Spleen (tissue), 11 donors: ENCODE data around the gene RGS2. TPM values are rescaled to one million over a fixed set of nuclear protein-coding genes. Genes with fewer than 3 reads are reported as not detected.

ENCODE experiments used
- DNase-seq: peaks from one replicate; pipeline ENCODE4 v3.0.0-alpha.2; 2020
- H3K27ac ChIP-seq, 8 donors: fragments of 200-600 bp; sonication (generic) in 7 of 8; 1 replicate in 4 of 8; 2 replicates in 4 of 8; pipeline versions ENCODE4 v1.5.0 to v1.8.0; 2016 to 2021; ENCODE audit warnings: inconsistent platforms in 4 of 8, mild to moderate bottlenecking in 4 of 8, moderate library complexity in 1 of 8
- H3K27me3 ChIP-seq, 7 donors: fragments of 200-600 bp; sonication (generic) in 6 of 7; replicated peaks in 1 of 7; 1 replicate in 4 of 7; 2 replicates in 3 of 7; pipeline versions ENCODE4 v1.5.0 to v1.8.0; 2016 to 2021; ENCODE audit warnings: inconsistent platforms in 3 of 7, mild to moderate bottlenecking in 1 of 7
- H3K36me3 ChIP-seq, 6 donors: fragments of 200-600 bp; sonication (generic) in 5 of 6; 1 replicate in 4 of 6; 2 replicates in 2 of 6; pipeline versions ENCODE4 v1.5.0 to v1.8.0; 2016 to 2021; ENCODE audit warnings: inconsistent platforms in 2 of 6
- H3K4me1 ChIP-seq, 6 donors: fragments of 200-600 bp; sonication (generic) in 5 of 6; 1 replicate in 3 of 6; 2 replicates in 3 of 6; pipeline versions ENCODE4 v1.5.0 to v1.8.0; 2016 to 2021; ENCODE audit warnings: inconsistent platforms in 3 of 6
- H3K4me3 ChIP-seq, 8 donors: fragments of 200-600 bp; sonication (generic) in 7 of 8; 1 replicate in 4 of 8; 2 replicates in 4 of 8; pipeline versions ENCODE4 v1.5.0 to v1.8.0; 2016 to 2021; ENCODE audit warnings: inconsistent platforms in 4 of 8, mild to moderate bottlenecking in 4 of 8, moderate library complexity in 2 of 8
- H3K9me3 ChIP-seq, 8 donors: fragments of 200-600 bp; sonication (generic) in 7 of 8; 1 replicate in 4 of 8; 2 replicates in 4 of 8; pipeline versions ENCODE4 v1.5.0 to v1.8.0; 2016 to 2021; ENCODE audit warnings: inconsistent platforms in 4 of 8
- POLR2A ChIP-seq, 3 donors: fragments of 450-650 bp; IDR thresholded peaks; one replicate each; pipeline ENCODE4 v1.5.1; 2017; ENCODE audit warnings: antibody characterized with exemption in 3 of 3, mild to moderate bottlenecking in 1 of 3
- POLR2AphosphoS5 ChIP-seq, 3 donors: sonication (generic); formaldehyde crosslinking; IDR thresholded peaks; one replicate each; pipeline ENCODE4 v1.5.1; 2017; ENCODE audit warnings: antibody characterized with exemption in 3 of 3
- WGBS, 5 donors: extraction: QIAGEN DNeasy Blood & Tissue Kit in 3 of 5; methylation state at CpG; one replicate each; pipeline versions ENCODE4 v1.1.5 to v1.1.7; 2013 to 2018; 5-methylcytosine and 5-hydroxymethylcytosine counted together
- intact Hi-C: fragments of 100-400 bp; cut with DNase I; formaldehyde crosslinking; loops from one replicate; pipeline ENCODE4 v1.15.0; 2023; ENCODE audit warnings: low total_unique reads
- polyA plus RNA-seq, 3 donors: library from polyadenylated mRNA; stranded (reverse); fragments of 200-250 nt; gene quantifications; one replicate each; pipeline ENCODE4 v1.2.1, GENCODE V29; 2013
- total RNA-seq, 7 donors: library from RNA; depleted of rRNA in 3 of 7; stranded (reverse); fragments of >200 nt in 3 of 7; fragmentation: NEBNext Ultra II Directional in 4 of 7; extraction: Animal tissue kit (Norgen Biotek cat#: 25700) in 4 of 7; gene quantifications; one replicate each; pipeline versions ENCODE4 v1.1.0 to v1.2.1, GENCODE V29; 2016 to 2021
- TF ChIP-seq, protein P1 (sequence below), 11 experiments: fragments of 200-600 bp in 7 of 11; fragments of 450-650 bp in 4 of 11; sonication (generic) in 4 of 11; IDR thresholded peaks in 8 of 11; conservative IDR thresholded peaks in 3 of 11; 1 replicate in 7 of 11; 2 replicates in 4 of 11; pipeline versions ENCODE4 v1.4.0 to v1.8.0; 2016 to 2021; ENCODE audit warnings: antibody characterized with exemption in 11 of 11, inconsistent platforms in 4 of 11, mild to moderate bottlenecking in 1 of 11
- donor health status: healthy with polysubstance abuse.
- donor health status: DM: no; HTN: no; CAD: no; lungs with moderate emphysema.
- donor health status: DM: no; HTN: no; CAD: no.
- donor health status: Bipolar disorder and iron deficiency.
- donor health status: healthy.
- donor health status: DM: no; HTN: no; CAD: no.
- donor health status: DM: yes; HTN: yes; CAD: no.

Gene RGS2
- total and polyA plus RNA-seq, 10 donors = 56.9 to 377 (median 171) TPM

DNA sequence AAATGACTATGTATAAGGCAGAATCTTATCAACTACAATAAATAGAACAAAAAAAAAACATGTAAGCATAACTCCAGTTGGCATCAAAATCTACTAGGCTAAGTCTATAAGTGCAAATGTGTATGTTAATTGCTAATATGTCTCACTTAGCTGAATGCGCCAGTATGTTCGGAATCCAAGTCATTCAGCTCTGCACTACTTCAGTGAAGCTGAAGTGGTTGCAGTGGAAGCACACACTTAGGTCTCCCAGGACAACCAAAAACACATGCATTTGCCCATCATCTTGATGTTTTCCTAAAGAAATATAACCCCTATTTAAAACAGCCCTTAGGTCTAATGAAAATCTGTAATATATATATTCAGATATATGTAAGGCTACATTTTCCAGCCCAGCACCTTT is 41.0 kb upstream of the RGS2 start:
- peaks cover 0 to 9% (median 0%) of the 10 kb centered on the region in 7 donors for H3K27me3 ChIP-seq
- TF ChIP-seq, protein P1, sequence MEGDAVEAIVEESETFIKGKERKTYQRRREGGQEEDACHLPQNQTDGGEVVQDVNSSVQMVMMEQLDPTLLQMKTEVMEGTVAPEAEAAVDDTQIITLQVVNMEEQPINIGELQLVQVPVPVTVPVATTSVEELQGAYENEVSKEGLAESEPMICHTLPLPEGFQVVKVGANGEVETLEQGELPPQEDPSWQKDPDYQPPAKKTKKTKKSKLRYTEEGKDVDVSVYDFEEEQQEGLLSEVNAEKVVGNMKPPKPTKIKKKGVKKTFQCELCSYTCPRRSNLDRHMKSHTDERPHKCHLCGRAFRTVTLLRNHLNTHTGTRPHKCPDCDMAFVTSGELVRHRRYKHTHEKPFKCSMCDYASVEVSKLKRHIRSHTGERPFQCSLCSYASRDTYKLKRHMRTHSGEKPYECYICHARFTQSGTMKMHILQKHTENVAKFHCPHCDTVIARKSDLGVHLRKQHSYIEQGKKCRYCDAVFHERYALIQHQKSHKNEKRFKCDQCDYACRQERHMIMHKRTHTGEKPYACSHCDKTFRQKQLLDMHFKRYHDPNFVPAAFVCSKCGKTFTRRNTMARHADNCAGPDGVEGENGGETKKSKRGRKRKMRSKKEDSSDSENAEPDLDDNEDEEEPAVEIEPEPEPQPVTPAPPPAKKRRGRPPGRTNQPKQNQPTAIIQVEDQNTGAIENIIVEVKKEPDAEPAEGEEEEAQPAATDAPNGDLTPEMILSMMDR (IDR thresholded peaks at IDR 0.05 in 8 of 11, conservative IDR thresholded peaks at IDR 0.05 in 3 of 11) = no peak
- TF ChIP-seq POLR2A (IDR thresholded peaks at IDR 0.05) (no peak), POLR2AphosphoS5 (IDR thresholded peaks at IDR 0.05) (no peak)
- H3K4me1 ChIP-seq = no peaks in the 10 kb centered on the region
- H3K27ac ChIP-seq = no peak overlapping the region
- no peaks in the 10 kb centered on the region for H3K9me3 ChIP-seq
- DNase-seq = no peak
- WGBS, 5 donors = 89 to 95% (median 91%) methylated on average over 2 of the region's 2 CpGs
- intact Hi-C loops = no loop called here
- H3K4me3 ChIP-seq = no peak overlapping the region
- H3K36me3 ChIP-seq = no peaks in the 10 kb centered on the region

DNA sequence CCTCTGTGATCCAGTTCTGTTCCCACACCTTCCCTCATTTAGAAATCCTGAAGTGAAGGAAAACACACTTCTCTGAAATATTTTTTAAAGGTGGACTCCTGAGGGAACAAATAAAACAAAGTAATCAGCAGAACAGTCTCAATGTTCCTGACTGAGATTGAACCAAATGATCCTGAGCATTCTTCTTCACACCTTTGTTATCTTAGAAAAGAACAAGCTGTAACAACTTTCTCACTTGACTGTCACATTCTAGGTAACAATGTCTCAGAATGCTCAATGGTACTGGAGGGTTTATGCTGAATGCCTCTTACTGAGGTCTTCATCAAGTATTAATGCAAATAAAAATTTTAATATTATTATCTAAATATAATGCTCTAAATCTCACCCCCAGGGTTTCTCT is 40.4 kb upstream of the RGS2 start:
- no peak for TF ChIP-seq POLR2AphosphoS5 (IDR thresholded peaks at IDR 0.05)
- TF ChIP-seq POLR2A (IDR thresholded peaks at IDR 0.05) = no peak
- TF ChIP-seq, protein P1 (IDR thresholded peaks at IDR 0.05 in 8 of 11, conservative IDR thresholded peaks at IDR 0.05 in 3 of 11) = no peak
- no peak overlapping the region for H3K4me3 ChIP-seq
- H3K9me3 ChIP-seq = no peaks in the 10 kb centered on the region
- no peaks in the 10 kb centered on the region for H3K4me1 ChIP-seq
- H3K27ac ChIP-seq = no peak overlapping the region
- H3K36me3 ChIP-seq = no peaks in the 10 kb centered on the region
- DNase-seq = no peak
- intact Hi-C loops = no loop called here
- peaks cover 0 to 9% (median 0%) of the 10 kb centered on the region in 7 donors for H3K27me3 ChIP-seq

DNA sequence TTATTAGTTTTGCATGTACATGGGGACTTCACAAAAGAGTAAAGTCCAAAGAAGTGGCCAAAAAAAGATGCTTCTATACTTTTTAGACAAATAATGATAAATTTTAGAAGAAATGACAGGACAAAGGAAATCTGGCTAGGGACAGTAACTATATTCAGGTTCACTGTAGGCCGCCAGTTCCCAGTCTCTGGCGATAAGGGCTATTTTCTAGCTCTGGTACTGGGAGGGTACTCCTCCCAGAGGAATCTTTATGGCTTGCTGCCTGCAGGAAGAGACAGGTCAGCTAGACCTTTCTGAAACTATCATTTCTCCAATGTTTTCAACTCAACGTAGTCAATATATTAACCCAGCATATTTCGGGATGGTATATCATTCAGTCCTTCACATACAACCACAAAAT is 37.5 kb upstream of the RGS2 start:
- TF ChIP-seq, protein P1 (IDR thresholded peaks at IDR 0.05 in 8 of 11, conservative IDR thresholded peaks at IDR 0.05 in 3 of 11) = no peak
- TF ChIP-seq POLR2AphosphoS5 (IDR thresholded peaks at IDR 0.05) = no peak
- no peak for TF ChIP-seq POLR2A (IDR thresholded peaks at IDR 0.05)
- Histone ChIP-seq H3K27ac (no peak overlapping the region), H3K4me3 (no peak overlapping the region), H3K9me3 (no peaks in the 10 kb centered on the region), H3K36me3 (no peaks in the 10 kb centered on the region), H3K27me3 (peaks cover 0 to 4% (median 0%) of the 10 kb centered on the region in 7 donors), H3K4me1 (no peaks in the 10 kb centered on the region)
- no peak for DNase-seq
- 92 to 97% (median 96%) methylated on average over 4 of the region's 4 CpGs for WGBS, 5 donors
- intact Hi-C loops = no loop called here

DNA sequence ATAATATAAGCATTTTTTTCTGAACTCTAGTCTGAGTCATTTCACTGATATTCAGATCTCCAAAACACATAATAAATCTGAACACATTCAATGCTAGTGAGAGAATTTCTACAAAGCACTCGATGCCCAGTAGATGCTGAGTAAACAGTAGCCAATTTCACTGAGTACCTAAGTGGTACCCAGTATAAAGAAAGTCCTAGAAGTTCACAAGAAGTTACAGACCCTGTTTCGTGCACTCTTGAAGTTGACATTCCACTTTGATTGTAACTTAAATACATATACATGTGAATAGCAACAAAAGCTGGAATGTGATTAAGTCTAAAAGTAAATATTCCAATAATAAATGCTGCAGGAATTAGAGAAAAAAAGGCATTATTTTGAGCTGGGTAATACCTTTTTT is 33.2 kb upstream of the RGS2 start:
- 74 to 84% (median 77%) methylated on average over 2 of the region's 2 CpGs for WGBS, 5 donors
- no peak overlapping the region for H3K4me3 ChIP-seq
- DNase-seq = no peak

More for the DNA sequence above, 33.2 kb upstream of the RGS2 start:
- Histone ChIP-seq H3K36me3 (no peaks in the 10 kb centered on the region), H3K9me3 (peaks cover 0 to 8% (median 0%) of the 10 kb centered on the region in 8 donors), H3K27me3 (no peaks in the 10 kb centered on the region), H3K27ac (no peak overlapping the region), H3K4me1 (no peaks in the 10 kb centered on the region)
- intact Hi-C loops = no loop called here
- TF ChIP-seq, protein P1 (IDR thresholded peaks at IDR 0.05 in 8 of 11, conservative IDR thresholded peaks at IDR 0.05 in 3 of 11) = no peak
- TF ChIP-seq POLR2A (IDR thresholded peaks at IDR 0.05) (no peak), POLR2AphosphoS5 (IDR thresholded peaks at IDR 0.05) (no peak)
